ENCODE results near the gene C9orf78.

C9orf78 gene

GRCh38 chr9:129868023-129868871 lies 33.2 kb upstream of the C9orf78 start:
- in situ Hi-C loops (cut with MboI; ENCODE audit: low sequenced_read_pairs), result loop anchor here (25.0 kb wide), 1 partner anchor 369 kb away; no protein-coding TSS in a partner anchor

- in situ Hi-C loops (cut with MboI; ENCODE audit: low sequenced_read_pairs), result loop anchor here (25.0 kb wide), 1 partner anchor 370 kb away; no protein-coding TSS in a partner anchor
Measured at GRCh38 chr9:129867136-129868022, 32.3 kb upstream of the C9orf78 start.

GRCh38 chr9:129866394-129867135 lies 31.5 kb upstream of the C9orf78 start:
- in situ Hi-C loops (cut with MboI; ENCODE audit: low sequenced_read_pairs), result loop anchor here (25.0 kb wide), 1 partner anchor 371 kb away; no protein-coding TSS in a partner anchor

GRCh38 chr9:129865668-129866320 lies 30.7 kb upstream of the C9orf78 start:
- in situ Hi-C loops (cut with MboI; ENCODE audit: low sequenced_read_pairs), result loop anchor here (25.0 kb wide), 1 partner anchor 372 kb away; no protein-coding TSS in a partner anchor

GRCh38 chr9:129864991-129865647 lies 30.0 kb upstream of the C9orf78 start:
- in situ Hi-C loops (cut with MboI; ENCODE audit: low sequenced_read_pairs), result loop anchor here (25.0 kb wide), 1 partner anchor 372 kb away; no protein-coding TSS in a partner anchor

GRCh38 chr9:129863059-129863690 lies 28.1 kb upstream of the C9orf78 start:
- in situ Hi-C loops (cut with MboI; ENCODE audit: low sequenced_read_pairs), result loop anchor here (25.0 kb wide), 1 partner anchor 374 kb away; no protein-coding TSS in a partner anchor

GRCh38 chr9:129861447-129861827 lies 26.4 kb upstream of the C9orf78 start:
- in situ Hi-C loops (cut with MboI; ENCODE audit: low sequenced_read_pairs), result loop anchor here (25.0 kb wide), 1 partner anchor 376 kb away; no protein-coding TSS in a partner anchor

GRCh38 chr9:129860653-129861446 lies 25.8 kb upstream of the C9orf78 start:
- in situ Hi-C loops (cut with MboI; ENCODE audit: low sequenced_read_pairs), result loop anchor here (25.0 kb wide), 1 partner anchor 376 kb away; no protein-coding TSS in a partner anchor

- in situ Hi-C loops (cut with MboI; ENCODE audit: low sequenced_read_pairs), result loop anchor here (25.0 kb wide), 1 partner anchor 379 kb away; no protein-coding TSS in a partner anchor
Measured at GRCh38 chr9:129858167-129858962, 23.3 kb upstream of the C9orf78 start.

- in situ Hi-C loops (cut with MboI; ENCODE audit: low sequenced_read_pairs), result loop anchor here (25.0 kb wide), 1 partner anchor 380 kb away; no protein-coding TSS in a partner anchor
Measured at GRCh38 chr9:129857207-129857606, 22.1 kb upstream of the C9orf78 start.

- in situ Hi-C loops (cut with MboI; ENCODE audit: low sequenced_read_pairs), result loop anchor here (25.0 kb wide), 1 partner anchor 383 kb away; no protein-coding TSS in a partner anchor
Measured at GRCh38 chr9:129854588-129855110, 19.6 kb upstream of the C9orf78 start.

- in situ Hi-C loops (cut with MboI; ENCODE audit: low sequenced_read_pairs), result loop anchor here (25.0 kb wide), 1 partner anchor 384 kb away; no protein-coding TSS in a partner anchor
Measured at GRCh38 chr9:129853614-129854013, 18.5 kb upstream of the C9orf78 start.

- in situ Hi-C loops (cut with MboI; ENCODE audit: low sequenced_read_pairs), result loop anchor here (25.0 kb wide), 1 partner anchor 385 kb away; no protein-coding TSS in a partner anchor
Measured at GRCh38 chr9:129852579-129852978, 17.5 kb upstream of the C9orf78 start.

GRCh38 chr9:129851821-129852220 lies 16.7 kb upstream of the C9orf78 start:
- in situ Hi-C loops (cut with MboI; ENCODE audit: low sequenced_read_pairs), result loop anchor here (25.0 kb wide), 1 partner anchor 385 kb away; no protein-coding TSS in a partner anchor

GRCh38 chr9:129850821-129851550 lies 15.9 kb upstream of the C9orf78 start:
- in situ Hi-C loops (cut with MboI; ENCODE audit: low sequenced_read_pairs), result loop anchor here (25.0 kb wide), 1 partner anchor 386 kb away; no protein-coding TSS in a partner anchor

GRCh38 chr9:129849901-129850300 lies 14.8 kb upstream of the C9orf78 start:
- in situ Hi-C loops (cut with MboI; ENCODE audit: low sequenced_read_pairs), result loop anchor here (25.0 kb wide), 1 partner anchor 387 kb away; no protein-coding TSS in a partner anchor
